GM19452 (cell line): ENCODE results near the gene KCNJ9.
"Not testable (repeated sequence)": the region's sequence is repeated elsewhere in the genome, so short reads cannot be mapped to it uniquely, and the experiment has no call there.

Experiments used
- ATAC-seq: cut with Tn5 transposase; IDR thresholded peaks from one replicate; pipeline ENCODE4 v1.9.1; 2021; ENCODE audit not compliant: unreplicated experiment

KCNJ9 gene

GRCh38 chr1:160124705-160125478 is 43.6 kb downstream of the KCNJ9 start:
- no peak for ATAC-seq

- ATAC-seq, result no peak
Observed at GRCh38 chr1:160125746-160126145, 44.4 kb downstream of the KCNJ9 start.

GRCh38 chr1:160126342-160126741 is 45.0 kb downstream of the KCNJ9 start:
- ATAC-seq, result not testable (repeated sequence)

GRCh38 chr1:160127381-160127780 is 46.0 kb downstream of the KCNJ9 start:
- ATAC-seq, result no peak

GRCh38 chr1:160127865-160128523 is 46.7 kb downstream of the KCNJ9 start:
- ATAC-seq, result no peak

GRCh38 chr1:160128636-160129035 is 47.3 kb downstream of the KCNJ9 start:
- ATAC-seq, result no peak

GRCh38 chr1:160129046-160129445 is 47.7 kb downstream of the KCNJ9 start:
- no peak for ATAC-seq

- no peak for ATAC-seq
Observed at GRCh38 chr1:160129558-160129957, 48.2 kb downstream of the KCNJ9 start.

GRCh38 chr1:160129966-160130365 is 48.6 kb downstream of the KCNJ9 start:
- ATAC-seq, result no peak

- ATAC-seq, result no peak
Observed at GRCh38 chr1:160130486-160130885, 49.1 kb downstream of the KCNJ9 start.

- ATAC-seq, result no peak
Observed at GRCh38 chr1:160130939-160131338, 49.6 kb downstream of the KCNJ9 start.

GRCh38 chr1:160131803-160132565 is 50.6 kb downstream of the KCNJ9 start:
- no peak for ATAC-seq

- ATAC-seq, result no peak
Observed at GRCh38 chr1:160133990-160134770, 52.8 kb downstream of the KCNJ9 start.

GRCh38 chr1:160134791-160135572 is 53.6 kb downstream of the KCNJ9 start:
- no peak for ATAC-seq

GRCh38 chr1:160136121-160136925 is 55.0 kb downstream of the KCNJ9 start:
- ATAC-seq, result no peak

- ATAC-seq, result no peak
Observed at GRCh38 chr1:160136926-160137200, 55.5 kb downstream of the KCNJ9 start.

GRCh38 chr1:160137216-160137862 is 56.0 kb downstream of the KCNJ9 start:
- ATAC-seq, result no peak

GRCh38 chr1:160139840-160140239 is 58.5 kb downstream of the KCNJ9 start:
- ATAC-seq, result no peak
